Activated CD8-positive, alpha-beta memory T cell treated with anti-CD3 and anti-CD28 coated beads, Interleukin-2, amount 50 U/mL, for 24 hours (primary cell): ENCODE results near the gene ZMIZ1.

ENCODE experiments used
- DNase-seq: peaks from one replicate; pipeline ENCODE4 v3.0.0-alpha.2; 2020; ENCODE audit errors: extremely low read depth

Gene ZMIZ1

GRCh38 chr10:79287973-79288723, 219.4 kb downstream of the ZMIZ1 start:
- DNase-seq, result no peak

- DNase-seq, result no peak
Measured at GRCh38 chr10:79289801-79290200, 221.0 kb downstream of the ZMIZ1 start.

- no peak for DNase-seq
Measured at GRCh38 chr10:79292026-79292766, 223.4 kb downstream of the ZMIZ1 start.

- no peak for DNase-seq
Measured at GRCh38 chr10:79292891-79293746, 224.4 kb downstream of the ZMIZ1 start.

GRCh38 chr10:79293841-79294581, 225.2 kb downstream of the ZMIZ1 start:
- DNase-seq, result no peak

GRCh38 chr10:79295563-79295962, 226.8 kb downstream of the ZMIZ1 start:
- no peak for DNase-seq

- DNase-seq, result no peak
Measured at GRCh38 chr10:79296431-79296830, 227.7 kb downstream of the ZMIZ1 start.

GRCh38 chr10:79298403-79299244, 229.9 kb downstream of the ZMIZ1 start:
- no peak for DNase-seq

- DNase-seq, result no peak
Measured at GRCh38 chr10:79299397-79300241, 230.9 kb downstream of the ZMIZ1 start.

- DNase-seq, result no peak
Measured at GRCh38 chr10:79300711-79301110, 231.9 kb downstream of the ZMIZ1 start.

GRCh38 chr10:79301754-79302530, 233.2 kb downstream of the ZMIZ1 start:
- DNase-seq, result no peak

GRCh38 chr10:79303631-79304478, 235.1 kb downstream of the ZMIZ1 start:
- DNase-seq, result no peak

GRCh38 chr10:79304479-79305087, 235.8 kb downstream of the ZMIZ1 start:
- DNase-seq, result no peak

GRCh38 chr10:79305515-79305914, 236.7 kb downstream of the ZMIZ1 start:
- no peak for DNase-seq

GRCh38 chr10:79305988-79306387, 237.2 kb downstream of the ZMIZ1 start:
- no peak for DNase-seq

GRCh38 chr10:79306644-79307220, 238.0 kb downstream of the ZMIZ1 start:
- no peak for DNase-seq

GRCh38 chr10:79308016-79308415, 239.2 kb downstream of the ZMIZ1 start:
- DNase-seq, result no peak
